Adrenal gland (tissue), 12 donors: ENCODE results near the gene OTOF. TPM values are rescaled to one million over a fixed set of nuclear protein-coding genes. Genes with fewer than 3 reads are reported as not detected.

ENCODE experiments used
- DNase-seq, 7 donors: peaks; one replicate each; pipeline ENCODE4 v3.0.0-alpha.2; 2019 to 2020
- H3K27ac ChIP-seq, 5 donors: fragments of 200-600 bp; sonication (generic) in 4 of 5; 1 replicate in 3 of 5; 2 replicates in 2 of 5; pipeline versions ENCODE4 v1.5.1 to v1.8.0; 2016 to 2020; ENCODE audit warnings: mild to moderate bottlenecking in 1 of 5
- H3K27me3 ChIP-seq: fragments of 200-600 bp; 2 replicates; pipeline ENCODE4 v1.8.0; 2021
- H3K36me3 ChIP-seq, 2 donors: fragments of 200-600 bp; replicated peaks in 1 of 2; 1 replicate in 1 of 2; 2 replicates in 1 of 2; pipeline versions ENCODE4 v1.5.1 to v1.8.0; 2018 to 2022
- H3K4me1 ChIP-seq, 2 donors: fragments of 200-600 bp; replicated peaks in 1 of 2; 1 replicate in 1 of 2; 2 replicates in 1 of 2; pipeline versions ENCODE4 v1.5.1 to v1.8.0; 2018 to 2021
- H3K4me3 ChIP-seq, 4 donors: fragments of 200-600 bp; sonication (generic) in 3 of 4; one replicate each; pipeline ENCODE4 v1.5.1; 2016 to 2018
- H3K9me3 ChIP-seq, 3 donors: fragments of 200-600 bp; sonication (generic) in 1 of 3; replicated peaks in 1 of 3; 1 replicate in 2 of 3; 2 replicates in 1 of 3; pipeline versions ENCODE4 v1.5.1 to v1.8.0; 2016 to 2021
- POLR2A ChIP-seq, 2 donors: fragments of 450-650 bp; IDR thresholded peaks; one replicate each; pipeline ENCODE4 v1.6.1; 2017; ENCODE audit warnings: antibody characterized with exemption in 2 of 2, mild to moderate bottlenecking in 2 of 2, moderate library complexity in 1 of 2
- WGBS, 4 donors: extraction: QIAGEN DNeasy Blood & Tissue Kit in 2 of 4; methylation state at CpG; one replicate each; pipeline versions ENCODE4 v1.1.5 to v1.1.7; 2013 to 2017; 5-methylcytosine and 5-hydroxymethylcytosine counted together
- intact Hi-C, 2 donors: fragments of 100-400 bp; cut with DNase I; formaldehyde crosslinking; loops; one replicate each; pipeline versions ENCODE4 v1.14.1 to v1.15.0; 2022 to 2023
- polyA plus RNA-seq, 3 donors: library from polyadenylated mRNA; stranded (reverse); fragments of 200-250 nt in 2 of 3; fragments of 350-450 nt in 1 of 3; fragmentation: Illumina TruSeq in 1 of 3; extraction: RNeasy Lipid Tissue Mini Kit (QIAGEN cat#74804) in 1 of 3; gene quantifications; one replicate each; pipeline ENCODE4 v1.2.3, GENCODE V29; 2013 to 2014
- total RNA-seq, 9 donors: library from RNA; depleted of rRNA in 4 of 9; stranded (reverse); fragments of >200 nt in 4 of 9; fragments of 120-200 nt in 1 of 9; fragmentation: NEBNext Ultra II Directional in 1 of 9; extraction: Animal tissue kit (Norgen Biotek cat#: 25700) in 1 of 9; gene quantifications; one replicate each; pipeline versions ENCODE4 v1.1.0 to v1.2.4, GENCODE V29; 2013 to 2023
- TF ChIP-seq, protein P1 (sequence below), 6 experiments: fragments of 450-650 bp in 4 of 6; fragments of 200-600 bp in 2 of 6; sonication (generic) in 1 of 6; IDR thresholded peaks; 1 replicate in 5 of 6; 2 replicates in 1 of 6; pipeline versions ENCODE4 v1.5.1 to v1.8.0; 2016 to 2021; ENCODE audit warnings: antibody characterized with exemption in 6 of 6, mild to moderate bottlenecking in 2 of 6, moderate library complexity in 1 of 6
- donor health status: healthy with polysubstance abuse.
- donor health status: Bipolar disorder and iron deficiency.
- donor health status: DM: yes; HTN: yes; CAD: no.
- donor health status: DM: no; HTN: no; CAD: no.
- donor health status: DM: no; HTN: no; CAD: no.
- donor health status: DM: yes; HTN: yes; CAD: no.

Gene OTOF
- total and polyA plus RNA-seq, 12 donors = 0.18 to 2.0 (median 1.1) TPM

GRCh38 chr2:26422947-26423629 lies 54.8 kb downstream of the OTOF start:
- H3K9me3 ChIP-seq = no peaks in the 10 kb centered on the region
- TF ChIP-seq, protein P1, sequence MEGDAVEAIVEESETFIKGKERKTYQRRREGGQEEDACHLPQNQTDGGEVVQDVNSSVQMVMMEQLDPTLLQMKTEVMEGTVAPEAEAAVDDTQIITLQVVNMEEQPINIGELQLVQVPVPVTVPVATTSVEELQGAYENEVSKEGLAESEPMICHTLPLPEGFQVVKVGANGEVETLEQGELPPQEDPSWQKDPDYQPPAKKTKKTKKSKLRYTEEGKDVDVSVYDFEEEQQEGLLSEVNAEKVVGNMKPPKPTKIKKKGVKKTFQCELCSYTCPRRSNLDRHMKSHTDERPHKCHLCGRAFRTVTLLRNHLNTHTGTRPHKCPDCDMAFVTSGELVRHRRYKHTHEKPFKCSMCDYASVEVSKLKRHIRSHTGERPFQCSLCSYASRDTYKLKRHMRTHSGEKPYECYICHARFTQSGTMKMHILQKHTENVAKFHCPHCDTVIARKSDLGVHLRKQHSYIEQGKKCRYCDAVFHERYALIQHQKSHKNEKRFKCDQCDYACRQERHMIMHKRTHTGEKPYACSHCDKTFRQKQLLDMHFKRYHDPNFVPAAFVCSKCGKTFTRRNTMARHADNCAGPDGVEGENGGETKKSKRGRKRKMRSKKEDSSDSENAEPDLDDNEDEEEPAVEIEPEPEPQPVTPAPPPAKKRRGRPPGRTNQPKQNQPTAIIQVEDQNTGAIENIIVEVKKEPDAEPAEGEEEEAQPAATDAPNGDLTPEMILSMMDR (IDR thresholded peaks at IDR 0.05) = no peak
- TF ChIP-seq POLR2A (IDR thresholded peaks at IDR 0.05) = no peak
- peak in 4 of 7 donors; percentile 14 to 44 (median 18) for DNase-seq
- WGBS, 4 donors = 42 to 57% (median 47%) methylated on average over 9 of the region's 9 CpGs
- intact Hi-C loops = no loop called here
- H3K4me3 ChIP-seq = no peak overlapping the region
- H3K36me3 ChIP-seq = no peaks in the 10 kb centered on the region
- no peaks in the 10 kb centered on the region for H3K27me3 ChIP-seq
- H3K4me1 ChIP-seq = no peaks in the 10 kb centered on the region
- H3K27ac ChIP-seq = no peak overlapping the region

DNA sequence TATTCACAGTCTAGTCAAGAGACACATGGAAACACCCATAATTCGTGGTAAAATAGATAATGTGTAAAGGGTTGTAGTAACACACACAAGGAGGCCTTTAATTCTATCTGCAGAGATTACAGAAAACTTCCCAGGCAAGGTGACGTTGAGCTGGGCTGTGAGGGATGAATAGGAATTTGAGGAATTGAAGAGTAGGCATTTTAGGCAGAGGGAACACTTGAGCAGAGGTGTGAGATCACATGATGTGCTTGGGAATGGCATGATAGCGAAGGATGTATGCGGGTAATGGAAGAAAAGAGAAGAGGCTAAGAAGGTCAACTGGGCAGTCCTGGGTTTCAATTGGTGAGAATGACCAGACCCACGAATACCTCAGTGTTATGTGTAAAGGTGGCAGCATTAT lies 56.0 kb downstream of the OTOF start:
- no peak overlapping the region for H3K4me3 ChIP-seq

DNA sequence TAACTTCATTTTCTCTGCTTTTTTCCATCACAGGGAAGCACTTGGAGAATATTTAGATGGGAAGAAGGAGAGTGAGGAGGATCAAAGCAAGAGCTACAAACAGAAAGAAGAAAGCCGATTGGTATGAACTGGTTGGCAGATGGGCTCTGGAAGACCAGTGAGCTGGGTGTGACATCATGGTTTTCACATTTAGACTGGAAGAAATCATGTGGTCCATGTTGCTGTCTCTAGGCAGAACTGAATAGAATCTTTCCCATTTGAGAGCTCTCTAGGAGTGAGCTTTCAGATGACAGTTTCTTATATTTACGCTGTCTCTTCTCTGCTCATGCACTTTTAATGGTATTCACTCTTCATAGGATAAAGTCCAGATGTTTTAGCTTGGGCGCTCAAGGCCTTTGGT lies 63.6 kb downstream of the OTOF start:
- H3K4me1 ChIP-seq = no peaks in the 10 kb centered on the region
- intact Hi-C loops = no loop called here
- no peak for DNase-seq
- H3K4me3 ChIP-seq = no peak overlapping the region
- WGBS, 4 donors = 91 to 94% (median 92%) methylated on average over 3 of the region's 3 CpGs
- no peak overlapping the region for H3K27ac ChIP-seq
- no peak for TF ChIP-seq POLR2A (IDR thresholded peaks at IDR 0.05)
- TF ChIP-seq, protein P1 (IDR thresholded peaks at IDR 0.05) = no peak
- H3K36me3 ChIP-seq = no peaks in the 10 kb centered on the region
- no peaks in the 10 kb centered on the region for H3K9me3 ChIP-seq
- no peaks in the 10 kb centered on the region for H3K27me3 ChIP-seq

More for the DNA sequence above, 56.0 kb downstream of the OTOF start:
- Histone ChIP-seq H3K4me1 (no peaks in the 10 kb centered on the region), H3K27ac (no peak overlapping the region), H3K27me3 (no peaks in the 10 kb centered on the region), H3K9me3 (no peaks in the 10 kb centered on the region), H3K36me3 (no peaks in the 10 kb centered on the region)
- WGBS, 4 donors = 88 to 92% (median 91%) methylated on average over 5 of the region's 5 CpGs
- DNase-seq = no peak
- intact Hi-C loops = no loop called here
- TF ChIP-seq, protein P1 (IDR thresholded peaks at IDR 0.05) = no peak

DNA sequence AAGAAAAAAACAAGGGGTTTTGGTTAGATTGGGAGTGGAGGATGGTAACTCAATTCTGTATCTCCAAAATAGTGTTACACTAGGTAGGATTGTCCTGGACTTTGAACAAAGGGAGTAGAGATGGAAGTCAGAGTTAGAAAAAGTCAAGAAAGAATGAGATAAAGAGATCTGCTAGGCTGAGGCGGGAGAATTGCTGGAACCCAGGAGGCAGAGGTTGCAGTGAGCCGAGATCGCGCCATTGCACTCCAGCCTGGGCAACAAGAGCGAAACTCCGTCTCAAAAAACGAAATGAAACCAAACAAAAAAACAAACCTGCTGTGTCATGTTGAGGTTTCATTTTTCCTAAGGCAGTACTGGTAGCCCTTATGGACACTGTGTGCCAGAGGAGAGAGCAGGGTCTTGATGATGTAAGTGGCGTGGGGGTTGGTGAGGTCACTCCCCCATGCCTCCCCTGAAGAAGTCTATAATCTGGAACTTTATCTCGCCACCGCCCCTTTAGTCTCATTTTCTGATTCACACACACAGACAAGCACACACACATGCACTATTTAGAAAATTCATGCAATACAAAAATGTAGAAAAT lies 65.7 kb downstream of the OTOF start:
- H3K27me3 ChIP-seq = peaks cover 7% of the 10 kb centered on the region
- WGBS, 4 donors = 68 to 77% (median 70%) methylated on average over 10 of the region's 10 CpGs
- H3K36me3 ChIP-seq = no peaks in the 10 kb centered on the region
- no peak for TF ChIP-seq POLR2A (IDR thresholded peaks at IDR 0.05)
- TF ChIP-seq, protein P1 (IDR thresholded peaks at IDR 0.05) = no peak
- intact Hi-C loops = no loop called here
- no peaks in the 10 kb centered on the region for H3K4me1 ChIP-seq
- peak overlapping the region in 1 of 4 donors; percentile 38 for H3K4me3 ChIP-seq
- no peaks in the 10 kb centered on the region for H3K9me3 ChIP-seq
- peak in 1 of 7 donors; percentile 7 for DNase-seq
- H3K27ac ChIP-seq = no peak overlapping the region
